Skin of body (tissue), 2 donors: ENCODE data around the gene RFFL. TPM values are rescaled to one million over a fixed set of nuclear protein-coding genes. Genes with fewer than 3 reads are reported as not detected.

Experiments used
- DNase-seq: peaks from one replicate; lab custom pipeline; 2025; lab: John Stamatoyannopoulos, UW
- total RNA-seq: library from RNA; depleted of rRNA; stranded (reverse); fragments of >200 nt; gene quantifications from one replicate; pipeline ENCODE4 v1.2.3, GENCODE V29; 2014

The RFFL gene
- total RNA-seq, 1 donor from 2014 or later: 6.5 TPM

- no peak for DNase-seq
These were observed 18.1 kb upstream of the RFFL start for GRCh38 chr17:35081638-35082037.

GRCh38 chr17:35080536-35080935 is 17.0 kb upstream of the RFFL start:
- DNase-seq: no peak

- no peak for DNase-seq
These were observed 16.3 kb upstream of the RFFL start for GRCh38 chr17:35079547-35080423.

- no peak for DNase-seq
These were observed 13.4 kb upstream of the RFFL start for GRCh38 chr17:35076874-35077273.

GRCh38 chr17:35074711-35075707 is 11.5 kb upstream of the RFFL start:
- DNase-seq: no peak

GRCh38 chr17:35073991-35074627 is 10.6 kb upstream of the RFFL start:
- no peak for DNase-seq

- no peak for DNase-seq
These were observed 9.8 kb upstream of the RFFL start for GRCh38 chr17:35073183-35073790.

GRCh38 chr17:35069311-35069710 is 5.8 kb upstream of the RFFL start:
- DNase-seq: no peak

GRCh38 chr17:35068249-35068648 is 4.7 kb upstream of the RFFL start:
- DNase-seq: no peak

GRCh38 chr17:35065880-35066279 is 2.4 kb upstream of the RFFL start:
- DNase-seq: no peak

GRCh38 chr17:35064516-35065215 is 1.2 kb upstream of the RFFL start:
- DNase-seq: no peak

GRCh38 chr17:35062308-35062707 is 1.2 kb downstream of the RFFL start:
- no peak for DNase-seq

- no peak for DNase-seq
These were observed 6.1 kb downstream of the RFFL start for GRCh38 chr17:35057332-35057915.

GRCh38 chr17:35056013-35056412 is 7.5 kb downstream of the RFFL start:
- no peak for DNase-seq

GRCh38 chr17:35053204-35053603 is 10.3 kb downstream of the RFFL start:
- no peak for DNase-seq

- no peak for DNase-seq
These were observed 10.7 kb downstream of the RFFL start for GRCh38 chr17:35052780-35053179.

- no peak for DNase-seq
These were observed 11.3 kb downstream of the RFFL start for GRCh38 chr17:35052241-35052610.

- no peak for DNase-seq
These were observed 11.8 kb downstream of the RFFL start for GRCh38 chr17:35051579-35052240.

- peak; percentile 2 for DNase-seq
These were observed 12.3 kb downstream of the RFFL start for GRCh38 chr17:35051183-35051578.

GRCh38 chr17:35050170-35050569 is 13.3 kb downstream of the RFFL start:
- no peak for DNase-seq
